Measurements from ENCODE around the gene ATP6AP2. TPM values are rescaled to one million over a fixed set of nuclear protein-coding genes. Genes with fewer than 3 reads are reported as not detected.

Gene ATP6AP2
- total and polyA plus RNA-seq, 2 of the 13 experiments (the other 11 are each of a cell fraction or from before 2014, with no cell fraction given) = 55.6 to 108 TPM

DNA sequence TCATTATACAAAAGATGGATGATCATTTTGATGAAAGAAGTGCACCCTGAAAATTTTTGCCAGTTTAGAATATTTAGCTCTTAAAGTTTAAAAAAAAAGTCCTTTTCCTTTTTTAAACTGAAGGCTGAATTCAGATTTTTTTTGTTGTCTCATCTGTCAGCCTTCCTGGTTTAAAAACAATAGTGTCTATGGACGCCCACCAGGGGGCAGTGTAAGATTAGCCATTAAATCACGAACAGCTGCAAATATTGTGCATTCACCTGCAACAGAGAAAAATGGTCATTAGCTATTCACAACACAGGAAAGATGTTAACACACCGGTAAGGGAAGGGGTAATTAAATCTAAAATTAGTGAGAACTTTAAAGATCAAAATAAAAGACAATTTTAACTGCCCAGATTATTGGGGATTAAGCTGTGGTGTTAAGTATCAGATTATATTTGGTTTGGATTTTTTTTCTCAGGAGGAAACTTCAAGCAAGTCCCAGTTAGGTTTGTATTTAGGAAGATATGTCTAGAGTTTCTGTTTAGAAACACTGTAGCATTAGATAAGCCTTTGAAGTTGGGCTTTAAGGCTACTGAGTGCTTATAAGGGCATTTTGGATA is 71.0 kb downstream of the ATP6AP2 start:
- no peak overlapping the region for H3K27ac ChIP-seq (ENCODE audit: extremely low read length, insufficient read depth, low read length)
- in situ Hi-C loops (cut with HindIII; ENCODE audit: extremely low pct_ligation_motif_present, low pct_unique_long_range_greater_than_20kb) = no loop called here
- ATAC-seq (no peak), DNase-seq (ENCODE audit: low spot score) (peak; percentile 52), FAIRE-seq (no peak)
- no peak overlapping the region for H2AFZ ChIP-seq (ENCODE audit: low read length)
- H3K4me3 ChIP-seq (replicated peaks in 1 of 3; ENCODE audit: insufficient read depth in 1 of 3, low read depth in 2 of 3, low read length in 3 of 3) = no peak overlapping the region
- peaks cover 2% of the 10 kb centered on the region for H3K79me2 ChIP-seq (ENCODE audit: insufficient read depth, low read length)
- no peak overlapping the region for H3K9ac ChIP-seq (ENCODE audit: insufficient read depth, low read depth, low read length)
- WGBS (ENCODE audit: low lambda C conversion rate) = 7% methylated on average over 3 of the region's 3 CpGs
- ChIA-PET POLR2A (no interaction called here), CTCF (ENCODE audit: low intra/inter-chr PET ratio, low total read pairs) (interaction anchor here (1.2 kb wide), 1 partner anchor 142 kb away, joined by 6 read pairs; no protein-coding TSS in a partner anchor)
- no peak overlapping the region for H3K4me2 ChIP-seq (ENCODE audit: low read depth, low read length)
- intact Hi-C loops (cut with micrococcal nuclease; ENCODE audit: unreplicated experiment) = loop anchor here (5.0 kb wide), 2 partner anchors 141 to 371 kb away; no protein-coding TSS in a partner anchor
- H3K27me3 ChIP-seq (ENCODE audit: control insufficient read depth in 1 of 2, insufficient read depth in 2 of 2, low read length in 2 of 2) = no peaks in the 10 kb centered on the region
- H3K4me1 ChIP-seq (ENCODE audit: insufficient read depth, low read length) = no peaks in the 10 kb centered on the region
- H4K20me1 ChIP-seq (ENCODE audit: insufficient read depth, low read length) = no peaks in the 10 kb centered on the region
- no peaks in the 10 kb centered on the region for H3K9me3 ChIP-seq (ENCODE audit: low read length)
- BruUV-seq (replicated peaks) = no TSS peak
- H3K36me3 ChIP-seq (replicated peaks in 1 of 2; ENCODE audit: control insufficient read depth in 1 of 2, insufficient read depth in 2 of 2, low read length in 2 of 2) = peaks cover 0 to 5% of the 10 kb centered on the region in 2 experiments; a peak in 1 of 5 replicates
- TF ChIP-seq BCL3 (CRISPR knock-in tag; IDR thresholded peaks at IDR 0.05) = no peak
- TF ChIP-seq, protein P1, sequence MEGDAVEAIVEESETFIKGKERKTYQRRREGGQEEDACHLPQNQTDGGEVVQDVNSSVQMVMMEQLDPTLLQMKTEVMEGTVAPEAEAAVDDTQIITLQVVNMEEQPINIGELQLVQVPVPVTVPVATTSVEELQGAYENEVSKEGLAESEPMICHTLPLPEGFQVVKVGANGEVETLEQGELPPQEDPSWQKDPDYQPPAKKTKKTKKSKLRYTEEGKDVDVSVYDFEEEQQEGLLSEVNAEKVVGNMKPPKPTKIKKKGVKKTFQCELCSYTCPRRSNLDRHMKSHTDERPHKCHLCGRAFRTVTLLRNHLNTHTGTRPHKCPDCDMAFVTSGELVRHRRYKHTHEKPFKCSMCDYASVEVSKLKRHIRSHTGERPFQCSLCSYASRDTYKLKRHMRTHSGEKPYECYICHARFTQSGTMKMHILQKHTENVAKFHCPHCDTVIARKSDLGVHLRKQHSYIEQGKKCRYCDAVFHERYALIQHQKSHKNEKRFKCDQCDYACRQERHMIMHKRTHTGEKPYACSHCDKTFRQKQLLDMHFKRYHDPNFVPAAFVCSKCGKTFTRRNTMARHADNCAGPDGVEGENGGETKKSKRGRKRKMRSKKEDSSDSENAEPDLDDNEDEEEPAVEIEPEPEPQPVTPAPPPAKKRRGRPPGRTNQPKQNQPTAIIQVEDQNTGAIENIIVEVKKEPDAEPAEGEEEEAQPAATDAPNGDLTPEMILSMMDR (CRISPR knock-in tag; IDR thresholded peaks at IDR 0.05) = peak; percentile 63
- no peak for TF ChIP-seq ZNF576 (CRISPR knock-in tag; IDR thresholded peaks at IDR 0.05)
- no peak for TF ChIP-seq KMT2A (CRISPR knock-in tag; IDR thresholded peaks at IDR 0.05)
- TF ChIP-seq, protein P2, sequence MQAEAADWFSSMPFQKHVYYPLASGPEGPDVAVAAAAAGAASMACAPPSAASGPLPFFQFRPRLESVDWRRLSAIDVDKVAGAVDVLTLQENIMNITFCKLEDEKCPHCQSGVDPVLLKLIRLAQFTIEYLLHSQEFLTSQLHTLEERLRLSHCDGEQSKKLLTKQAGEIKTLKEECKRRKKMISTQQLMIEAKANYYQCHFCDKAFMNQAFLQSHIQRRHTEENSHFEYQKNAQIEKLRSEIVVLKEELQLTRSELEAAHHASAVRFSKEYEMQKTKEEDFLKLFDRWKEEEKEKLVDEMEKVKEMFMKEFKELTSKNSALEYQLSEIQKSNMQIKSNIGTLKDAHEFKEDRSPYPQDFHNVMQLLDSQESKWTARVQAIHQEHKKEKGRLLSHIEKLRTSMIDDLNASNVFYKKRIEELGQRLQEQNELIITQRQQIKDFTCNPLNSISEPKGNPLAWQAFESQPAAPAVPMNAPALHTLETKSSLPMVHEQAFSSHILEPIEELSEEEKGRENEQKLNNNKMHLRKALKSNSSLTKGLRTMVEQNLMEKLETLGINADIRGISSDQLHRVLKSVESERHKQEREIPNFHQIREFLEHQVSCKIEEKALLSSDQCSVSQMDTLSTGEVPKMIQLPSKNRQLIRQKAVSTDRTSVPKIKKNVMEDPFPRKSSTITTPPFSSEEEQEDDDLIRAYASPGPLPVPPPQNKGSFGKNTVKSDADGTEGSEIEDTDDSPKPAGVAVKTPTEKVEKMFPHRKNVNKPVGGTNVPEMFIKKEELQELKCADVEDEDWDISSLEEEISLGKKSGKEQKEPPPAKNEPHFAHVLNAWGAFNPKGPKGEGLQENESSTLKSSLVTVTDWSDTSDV (CRISPR knock-in tag; IDR thresholded peaks at IDR 0.05) = no peak
- TF ChIP-seq SRSF1 (optimal IDR thresholded peaks at IDR 0.05; ENCODE audit: low read depth, low read length) = no peak
- 0 out of 2 replicates have a peak, but pooled peaks have one; percentile 32 for TF ChIP-seq SMC3 (IDR thresholded peaks at IDR 0.05; ENCODE audit: low read length)
- no peak for TF ChIP-seq ZKSCAN5 (CRISPR knock-in tag; IDR thresholded peaks at IDR 0.05)
- no peak for TF ChIP-seq GABPB1 (CRISPR knock-in tag; IDR thresholded peaks at IDR 0.05)
- no peak for TF ChIP-seq ZNF747 (CRISPR knock-in tag; IDR thresholded peaks at IDR 0.05; ENCODE audit: borderline replicate concordance)
- no peak for TF ChIP-seq STAT6 (CRISPR knock-in tag; IDR thresholded peaks at IDR 0.05; ENCODE audit: borderline replicate concordance)
- TF ChIP-seq STAG1 (CRISPR knock-in tag; IDR thresholded peaks at IDR 0.05) = peak; percentile 71
- TF ChIP-seq CENPX (CRISPR knock-in tag; IDR thresholded peaks at IDR 0.05) = no peak
